IMR-90 (cell line): Measurements from ENCODE around the gene TK2. TPM values are rescaled to one million over a fixed set of nuclear protein-coding genes. Genes with fewer than 3 reads are reported as not detected.

Source experiments
- ATAC-seq: fragments of 200-7000 bp; cut with Tn5 transposase; 2 replicates; pipeline ENCODE4 v1.9.1; 2020; ENCODE audit warnings: low read depth, mild to moderate bottlenecking, moderate library complexity
- BruUV-seq: library from RNA; stranded (reverse); fragments of 400-500 nt; replicated peaks from 2 replicates; lab custom pipeline; 2021; lab: Mats Ljungman, UMichigan
- CTCF ChIA-PET: fragments of 300-600 bp; formaldehyde crosslinking; extraction: SDS; loops from one replicate; lab custom pipeline; 2021; ENCODE audit warnings: antibody characterized with exemption; lab: Yijun Ruan, JAX
- POLR2A ChIA-PET: fragments of 300-600 bp; sonication (Branson Sonifier 250); formaldehyde crosslinking; loops from one replicate; lab custom pipeline; 2022; ENCODE audit warnings: antibody characterized with exemption; ENCODE audit not compliant: unreplicated experiment; lab: Charles Lee
- DNase-seq: peaks from one replicate; pipeline ENCODE4 v3.0.0; 2013
- H2AFZ ChIP-seq: replicated peaks from 2 replicates; pipeline ENCODE3; 2013; ENCODE audit warnings: low read length, mild to moderate bottlenecking; ENCODE audit not compliant: poor library complexity
- H2AK5ac ChIP-seq: 2 replicates; pipeline ENCODE4 v1.6.1; 2013; ENCODE audit warnings: low read depth, low read length, inconsistent platforms
- H2AK9ac ChIP-seq: replicated peaks from 2 replicates; pipeline ENCODE3; 2013; ENCODE audit warnings: mild to moderate bottlenecking, low read depth, low read length, moderate library complexity; ENCODE audit not compliant: poor library complexity
- H2BK120ac ChIP-seq: 2 replicates; pipeline ENCODE4 v1.6.1; 2013; ENCODE audit warnings: low read depth, low read length, inconsistent platforms
- H2BK15ac ChIP-seq: 3 replicates; pipeline ENCODE4 v1.6.1; 2013; ENCODE audit warnings: low read depth, low read length, inconsistent platforms
- H2BK20ac ChIP-seq: 2 replicates; pipeline ENCODE4 v1.6.1; 2013; ENCODE audit warnings: low read depth, mild to moderate bottlenecking, inconsistent platforms, low read length, moderate library complexity
- H2BK5ac ChIP-seq: 2 replicates; pipeline ENCODE4 v1.6.1; 2013; ENCODE audit warnings: mild to moderate bottlenecking, low read depth, low read length, inconsistent platforms; ENCODE audit not compliant: poor library complexity, severe bottlenecking
- H3K14ac ChIP-seq: replicated peaks from 2 replicates; pipeline ENCODE4 v1.6.1; 2013; ENCODE audit warnings: low read depth, low read length, inconsistent platforms
- H3K18ac ChIP-seq: 2 replicates; pipeline ENCODE4 v1.6.1; 2013; ENCODE audit warnings: low read depth, low read length, control low read depth
- H3K23ac ChIP-seq: 2 replicates; pipeline ENCODE4 v1.6.1; 2013; ENCODE audit warnings: low read depth, low read length, inconsistent platforms
- H3K27ac ChIP-seq: 2 replicates; pipeline ENCODE4 v1.5.1; 2013; ENCODE audit warnings: mild to moderate bottlenecking, control low read depth, low read length; ENCODE audit not compliant: insufficient read depth
- H3K27me3 ChIP-seq: 2 replicates; pipeline ENCODE4 v1.6.1; 2013; ENCODE audit warnings: low read length; ENCODE audit not compliant: control insufficient read depth, insufficient read depth
- H3K36me3 ChIP-seq: 2 replicates; pipeline ENCODE4 v1.6.1; 2013; ENCODE audit warnings: low read length, mixed read lengths; ENCODE audit not compliant: control insufficient read depth, insufficient read depth
- H3K4ac ChIP-seq: 2 replicates; pipeline ENCODE4 v1.6.1; 2013; ENCODE audit warnings: low read depth, low read length, inconsistent platforms
- H3K4me1 ChIP-seq: 2 replicates; pipeline ENCODE4 v1.6.1; 2013; ENCODE audit warnings: low read length, mixed read lengths; ENCODE audit not compliant: control insufficient read depth, insufficient read depth
- H3K4me2 ChIP-seq: 2 replicates; pipeline ENCODE4 v1.6.1; 2013; ENCODE audit warnings: low read depth, mild to moderate bottlenecking, control low read depth, low read length, moderate library complexity
- H3K4me3 ChIP-seq: 2 replicates; pipeline ENCODE4 v1.5.1; 2013; ENCODE audit warnings: low read depth, mild to moderate bottlenecking, control low read depth, low read length, moderate library complexity; ENCODE audit not compliant: insufficient read depth
- H3K56ac ChIP-seq: 2 replicates; pipeline ENCODE4 v1.6.1; 2013; ENCODE audit warnings: low read length, inconsistent platforms; ENCODE audit not compliant: insufficient read depth; ENCODE audit errors: extremely low read depth
- H3K79me1 ChIP-seq, 2 experiments: 2 replicates each; pipeline ENCODE4 v1.6.1; 2013; ENCODE audit warnings: low read length in 2 of 2, inconsistent platforms in 1 of 2, low read depth in 1 of 2
- H3K9ac ChIP-seq: 2 replicates; pipeline ENCODE4 v1.6.1; 2013; ENCODE audit warnings: low read depth, low read length, control low read depth
- H3K9me1 ChIP-seq: 2 replicates; pipeline ENCODE4 v1.6.1; 2013; ENCODE audit warnings: low read length, inconsistent platforms; ENCODE audit not compliant: insufficient read depth
- H3K9me3 ChIP-seq: 2 replicates; pipeline ENCODE4 v1.6.1; 2013; ENCODE audit warnings: low read length; ENCODE audit not compliant: control insufficient read depth, insufficient read depth
- H4K20me1 ChIP-seq: 2 replicates; pipeline ENCODE4 v1.6.1; 2013; ENCODE audit warnings: low read length, inconsistent platforms; ENCODE audit not compliant: insufficient read depth
- H4K5ac ChIP-seq: 2 replicates; pipeline ENCODE4 v1.6.1; 2013; ENCODE audit warnings: mild to moderate bottlenecking, low read depth, low read length, control low read depth
- H4K8ac ChIP-seq, 2 experiments: 2 replicates each; pipeline ENCODE4 v1.6.1; 2013; ENCODE audit warnings: low read depth in 2 of 2, low read length in 2 of 2, control low read depth in 1 of 2, inconsistent platforms in 1 of 2
- H4K91ac ChIP-seq: 2 replicates; pipeline ENCODE4 v1.6.1; 2013; ENCODE audit warnings: low read depth, low read length, inconsistent platforms; ENCODE audit not compliant: insufficient read depth
- BHLHE40 ChIP-seq: fragments of 150-350 bp; IDR thresholded peaks from 2 replicates; pipeline ENCODE4 v1.6.1; 2016; ENCODE audit warnings: mild to moderate bottlenecking, low read depth, low read length
- CEBPB ChIP-seq: IDR thresholded peaks from 2 replicates; pipeline ENCODE4 v1.6.1; 2012; ENCODE audit warnings: low read depth, low read length, improper control_type of control experiment
- CHD1 ChIP-seq: IDR thresholded peaks from 2 replicates; pipeline ENCODE4 v1.6.1; 2012; ENCODE audit warnings: low read depth, low read length, improper control_type of control experiment
- CTCF ChIP-seq: conservative IDR thresholded peaks from 2 replicates; pipeline ENCODE4 v1.5.1; 2012; ENCODE audit warnings: mild to moderate bottlenecking, low read depth, low read length, improper control_type of control experiment
- ELK1 ChIP-seq: fragments of 150-350 bp; IDR thresholded peaks from 2 replicates; pipeline ENCODE4 v1.6.1; 2016; ENCODE audit warnings: low read depth, mild to moderate bottlenecking, low read length, moderate library complexity, borderline replicate concordance
- FOS ChIP-seq: fragments of 150-350 bp; IDR thresholded peaks from 2 replicates; pipeline ENCODE4 v1.6.1; 2016; ENCODE audit warnings: low read depth, low read length
- MAFK ChIP-seq: IDR thresholded peaks from 2 replicates; pipeline ENCODE4 v1.6.1; 2012; ENCODE audit warnings: low read depth, low read length, improper control_type of control experiment
- MAZ ChIP-seq: IDR thresholded peaks from 2 replicates; pipeline ENCODE4 v1.6.1; 2012; ENCODE audit warnings: low read depth, mild to moderate bottlenecking, low read length, improper control_type of control experiment, moderate library complexity, borderline replicate concordance
- MXI1 ChIP-seq: IDR thresholded peaks from 2 replicates; pipeline ENCODE4 v1.6.1; 2012; ENCODE audit warnings: low read depth, mild to moderate bottlenecking, low read length, moderate library complexity, borderline replicate concordance
- NFE2L2 ChIP-seq: fragments of 150-350 bp; IDR thresholded peaks from 2 replicates; pipeline ENCODE4 v1.6.1; 2016; ENCODE audit warnings: low read depth, mild to moderate bottlenecking, low read length
- POLR2A ChIP-seq: IDR thresholded peaks from 2 replicates; pipeline ENCODE4 v1.6.1; 2012; ENCODE audit warnings: mild to moderate bottlenecking, low read depth, low read length
- RAD21 ChIP-seq: IDR thresholded peaks from 2 replicates; pipeline ENCODE4 v1.6.1; 2012; ENCODE audit warnings: low read length, improper control_type of control experiment
- RCOR1 ChIP-seq: IDR thresholded peaks from 2 replicates; pipeline ENCODE4 v1.6.1; 2012; ENCODE audit warnings: mild to moderate bottlenecking, low read length, improper control_type of control experiment; ENCODE audit not compliant: insufficient replicate concordance
- RFX5 ChIP-seq: IDR thresholded peaks from 2 replicates; pipeline ENCODE4 v1.8.0; 2012; ENCODE audit warnings: low read depth, mild to moderate bottlenecking, low read length, moderate library complexity
- SMC3 ChIP-seq: fragments of 150-350 bp; IDR thresholded peaks from 2 replicates; pipeline ENCODE4 v1.6.1; 2016; ENCODE audit warnings: low read depth, mild to moderate bottlenecking, antibody characterized with exemption, low read length, moderate library complexity
- USF2 ChIP-seq: fragments of 150-350 bp; IDR thresholded peaks from 2 replicates; pipeline ENCODE4 v1.6.1; 2017; ENCODE audit warnings: mild to moderate bottlenecking, antibody characterized with exemption, low read length, low read depth
- WGBS, 2 experiments: methylation state at CpG; one replicate each; pipeline versions ENCODE4 v1.1.5 to v1.1.7; 2013; ENCODE audit warnings: missing lambda C conversion rate in 2 of 2; ENCODE audit not compliant: insufficient read length in 1 of 2; ENCODE audit errors: extremely low coverage in 2 of 2; 5-methylcytosine and 5-hydroxymethylcytosine counted together
- dilution Hi-C: fragments of 300-500 bp; cut with HindIII; formaldehyde crosslinking; loops from one replicate; pipeline ENCODE4 v1.14.3; 2018; ENCODE audit warnings: low sequenced_read_pairs; ENCODE audit not compliant: unreplicated experiment
- in situ Hi-C: fragments of 300-500 bp; cut with MboI; formaldehyde crosslinking; loops from 3 replicates; pipeline ENCODE4 v1.14.3; 2019; ENCODE audit warnings: low sequenced_read_pairs, inconsistent platforms, mixed read lengths
- intact Hi-C: fragments of 100-400 bp; cut with micrococcal nuclease; formaldehyde crosslinking; loops from 2 replicates; pipeline ENCODE4 v1.10.0; 2022
- polyA plus RNA-seq, 3 experiments: library from polyadenylated mRNA; depleted of rRNA; stranded (reverse); fragments of >200 nt; gene quantifications; 2 replicates each; pipeline ENCODE4 v1.2.3, GENCODE V29; 2012; ENCODE audit warnings: low replicate concordance in 1 of 3
- total RNA-seq: library from RNA; depleted of rRNA; stranded (reverse); fragments of >200 nt; gene quantifications from 2 replicates; pipeline ENCODE4 v1.2.3, GENCODE V29; 2012

The TK2 gene
- total and polyA plus RNA-seq, 2 of the 4 experiments (the other 2 are of a cell fraction), result 14.7 to 16.5 TPM

- Histone ChIP-seq H2AK5ac (no peak overlapping the region), H3K56ac (no peak overlapping the region), H3K18ac (no peak overlapping the region), H3K36me3 (peaks cover 27% of the 10 kb centered on the region), H3K4me2 (no peak overlapping the region), H3K4me3 (no peak overlapping the region), H3K14ac (no peak overlapping the region), H3K4ac (no peak overlapping the region), H4K20me1 (no peaks in the 10 kb centered on the region), H2BK5ac (no peak overlapping the region), H2BK20ac (no peak overlapping the region), H4K91ac (no peak overlapping the region), H3K4me1 (no peaks in the 10 kb centered on the region), H2AFZ (no peak overlapping the region), H3K23ac (no peak overlapping the region), H4K8ac (no peak overlapping the region), H3K27ac (no peak overlapping the region), H2BK15ac (no peak overlapping the region), H3K27me3 (no peaks in the 10 kb centered on the region), H2BK120ac (no peak overlapping the region), H2AK9ac (no peak overlapping the region), H3K9me3 (no peaks in the 10 kb centered on the region), H3K79me1 (no peaks in the 10 kb centered on the region), H4K5ac (no peak overlapping the region), H3K9me1 (peaks cover 7% of the 10 kb centered on the region; the same call in 1 of the 2 replicates), H3K9ac (no peak overlapping the region)
- in situ Hi-C loops (no loop called here), dilution Hi-C loops (no loop called here), intact Hi-C loops (no loop called here)
- TF ChIP-seq ELK1 (no peak), MXI1 (no peak), NFE2L2 (no peak), BHLHE40 (no peak), RAD21 (no peak), RCOR1 (no peak), CTCF (no peak), SMC3 (no peak), MAZ (no peak), MAFK (no peak), FOS (no peak), USF2 (no peak), RFX5 (no peak), CEBPB (no peak), POLR2A (no peak), CHD1 (no peak)
- CTCF ChIA-PET, result no interaction called here
- ATAC-seq, result no peak
- 92% methylated on average over 2 of the region's 5 CpGs; no CpG with 5 or more reads in 1 of the 2 experiments for WGBS, 2 experiments
- POLR2A ChIA-PET, result no interaction called here
- DNase-seq, result no peak
- no TSS peak for BruUV-seq
Measured at GRCh38 chr16:66538910-66539309, 11.0 kb downstream of the TK2 start.
